ENCODE data around the gene LYZL1.

GRCh38 chr10:29249018-29249417 lies 39.9 kb upstream of the LYZL1 start:
- TF ChIP-seq TARDBP (IDR thresholded peaks at IDR 0.05) (no peak), ARNT (IDR thresholded peaks at IDR 0.05) (no peak)
